Fibroblast of gingiva (primary cell): ENCODE measurements around the gene GAREM1.
A peak's percentile ranks its signal among the peaks of the same experiment; 100 is the strongest.
"Not testable (repeated sequence)": the region's sequence is repeated elsewhere in the genome, so short reads cannot be mapped to it uniquely, and the experiment has no call there.

ENCODE experiments used
- DNase-seq: peaks from one replicate; pipeline ENCODE4 v3.0.0-alpha.2; 2011; ENCODE audit warnings: low read depth

The GAREM1 gene

DNA sequence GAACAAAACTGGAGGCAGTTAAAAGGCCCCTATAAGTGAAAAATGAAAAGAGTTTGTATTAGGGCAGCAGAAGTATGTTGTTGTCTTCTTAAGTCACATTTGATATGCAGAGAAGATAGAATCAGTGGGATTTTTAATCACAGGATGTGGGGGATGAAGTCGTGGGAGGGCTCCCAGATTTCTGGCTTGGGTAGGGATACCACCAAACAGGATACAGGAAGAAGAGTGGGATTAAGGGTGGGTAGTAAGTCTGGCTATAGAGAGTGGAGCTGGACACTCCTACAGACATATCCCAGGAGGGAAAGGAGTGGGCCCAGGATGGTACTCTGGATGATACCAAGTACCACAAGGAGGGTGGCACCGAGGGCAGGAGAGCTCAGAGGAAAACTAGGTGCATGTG lies 99.3 kb downstream of the GAREM1 start:
- no peak for DNase-seq

- DNase-seq = no peak
Measured at GRCh38 chr18:32368991-32369390, 101.7 kb downstream of the GAREM1 start.

- no peak for DNase-seq
Measured at GRCh38 chr18:32368170-32368569, 102.5 kb downstream of the GAREM1 start.

DNA sequence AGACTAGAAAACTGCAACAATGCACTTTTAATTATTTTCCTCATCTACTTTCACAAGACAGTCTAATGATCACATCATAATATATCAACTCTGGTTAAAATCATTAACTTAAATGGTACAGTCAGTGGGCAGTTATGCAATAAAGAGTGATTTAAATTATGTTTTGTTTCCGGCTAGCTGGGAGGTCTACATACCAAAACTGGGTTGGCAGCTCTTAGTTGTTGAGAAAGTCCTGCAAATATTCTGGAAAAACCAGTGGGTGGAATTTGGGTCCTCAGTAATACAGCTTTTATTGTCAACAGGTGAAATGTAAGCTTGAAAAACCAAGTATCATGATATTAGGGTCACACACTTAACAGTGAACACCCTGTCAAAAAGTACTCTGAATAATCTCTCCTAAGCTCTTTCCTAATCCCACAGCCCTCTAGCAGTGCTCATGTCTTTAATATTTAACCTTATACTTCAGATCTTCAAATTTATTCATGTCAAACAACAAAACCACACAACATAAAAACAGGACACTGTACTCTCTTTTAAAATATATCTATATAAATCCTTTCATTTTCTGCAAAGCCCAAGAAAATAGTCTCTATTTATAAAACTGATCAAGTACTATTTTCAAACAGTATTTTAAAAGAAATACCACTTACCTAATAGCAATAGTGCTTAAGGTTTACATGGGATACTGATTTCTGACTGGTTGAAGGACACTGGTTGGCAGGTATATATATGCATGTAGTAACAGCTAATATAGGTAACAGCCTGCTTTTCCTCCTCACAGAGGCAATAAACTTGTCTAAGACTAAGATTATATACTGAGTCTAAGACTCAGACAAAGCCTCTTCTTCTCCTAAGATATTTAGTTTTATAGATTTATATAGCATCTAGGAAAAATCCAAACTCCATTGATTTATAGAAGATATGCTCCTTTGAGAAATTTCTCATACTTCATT lies 103.8 kb downstream of the GAREM1 start:
- peak; percentile 77 for DNase-seq

DNA sequence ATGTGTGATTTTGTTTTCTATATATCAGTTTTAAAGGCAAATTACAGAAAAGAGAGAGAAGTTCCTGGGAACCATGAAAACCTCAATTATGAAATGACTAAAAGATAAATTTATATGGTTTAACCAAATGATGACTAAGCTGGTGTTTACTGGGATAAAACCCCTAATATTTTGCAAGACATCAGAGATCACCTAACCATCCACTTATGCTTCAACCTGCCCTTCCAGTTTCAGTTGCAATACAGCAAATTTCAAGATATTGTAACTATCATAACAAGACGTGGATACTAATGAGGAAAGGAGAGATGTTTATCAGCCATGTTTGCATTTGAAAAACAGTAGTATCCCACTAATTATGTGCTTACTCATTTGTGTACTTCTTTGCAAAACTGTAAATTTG lies 108.2 kb downstream of the GAREM1 start:
- DNase-seq = no peak

GRCh38 chr18:32360682-32361345 lies 109.9 kb downstream of the GAREM1 start:
- no peak for DNase-seq

GRCh38 chr18:32358529-32358928 lies 112.2 kb downstream of the GAREM1 start:
- DNase-seq = no peak

- DNase-seq = no peak
Measured at GRCh38 chr18:32358075-32358474, 112.6 kb downstream of the GAREM1 start.

DNA sequence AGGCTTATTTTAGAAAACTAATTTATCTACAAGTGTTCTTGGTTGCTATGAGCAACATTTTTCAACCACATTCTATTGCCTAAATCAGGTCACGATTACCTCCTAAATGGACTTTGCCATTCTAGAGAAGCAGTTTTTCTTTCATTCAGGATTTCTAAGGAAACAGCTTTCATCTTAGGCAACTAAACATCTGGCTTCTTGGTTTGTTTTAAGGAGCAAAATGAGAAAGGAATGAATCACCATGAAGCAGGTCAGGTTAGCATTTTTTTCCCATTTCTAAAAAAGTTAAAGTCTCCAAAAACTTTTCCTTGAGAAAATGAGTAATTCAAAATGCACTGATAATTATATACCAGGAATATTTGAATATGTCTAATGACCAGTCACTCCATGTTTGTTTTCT lies 114.8 kb downstream of the GAREM1 start:
- DNase-seq = peak; percentile 65

- DNase-seq = no peak
Measured at GRCh38 chr18:32354518-32354917, 116.2 kb downstream of the GAREM1 start.

GRCh38 chr18:32353257-32353656 lies 117.4 kb downstream of the GAREM1 start:
- DNase-seq = no peak

DNA sequence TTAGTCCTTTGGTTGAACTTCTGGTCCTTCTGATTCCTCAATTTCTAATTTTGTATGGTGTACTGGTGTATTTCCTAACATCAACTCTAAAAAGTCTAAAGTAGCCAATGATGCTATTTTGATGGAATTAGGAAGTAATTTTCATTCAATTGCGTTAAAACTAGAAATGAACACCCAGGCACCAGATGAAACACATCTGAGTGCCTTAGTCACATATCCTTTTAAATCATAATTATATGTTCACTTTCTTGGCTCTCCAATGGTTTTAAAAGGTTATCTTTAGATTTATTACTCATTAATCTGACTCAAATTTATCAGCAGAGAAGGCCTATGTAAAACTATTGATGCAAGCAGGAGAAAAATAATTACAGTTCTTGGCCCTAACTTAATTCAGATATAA lies 119.7 kb downstream of the GAREM1 start:
- DNase-seq = peak; percentile 47

DNA sequence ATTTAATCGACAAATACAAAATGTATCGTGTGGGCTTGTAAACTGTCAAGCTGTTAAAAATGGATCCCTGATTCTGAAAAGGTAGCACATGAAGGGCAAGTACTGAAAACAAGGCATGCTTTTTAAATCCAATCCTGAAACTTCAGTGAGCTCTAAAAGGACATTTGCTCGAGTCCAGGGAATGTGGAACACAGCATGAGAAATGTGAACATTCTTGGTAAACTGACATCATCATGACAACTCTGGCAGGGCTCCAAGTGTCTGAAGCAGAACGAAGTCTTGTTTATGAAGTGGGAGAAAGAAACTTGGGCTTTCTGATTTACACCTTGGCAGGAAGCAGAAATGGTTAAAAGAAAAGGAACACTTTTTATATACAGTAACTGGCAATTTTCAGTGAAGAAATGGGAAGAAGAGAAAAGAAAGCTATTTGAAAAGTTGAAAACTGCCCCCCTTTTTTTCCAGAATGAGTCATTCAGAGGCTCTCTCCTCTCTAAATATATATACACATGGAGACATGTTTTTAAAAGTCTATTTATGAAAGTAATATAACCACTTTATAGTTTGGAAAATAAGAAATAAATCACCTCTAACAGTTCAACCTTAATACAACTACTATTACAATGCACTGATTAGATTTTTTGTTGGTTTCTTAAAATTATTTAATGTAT lies 120.8 kb downstream of the GAREM1 start:
- DNase-seq = peak; percentile 91

DNA sequence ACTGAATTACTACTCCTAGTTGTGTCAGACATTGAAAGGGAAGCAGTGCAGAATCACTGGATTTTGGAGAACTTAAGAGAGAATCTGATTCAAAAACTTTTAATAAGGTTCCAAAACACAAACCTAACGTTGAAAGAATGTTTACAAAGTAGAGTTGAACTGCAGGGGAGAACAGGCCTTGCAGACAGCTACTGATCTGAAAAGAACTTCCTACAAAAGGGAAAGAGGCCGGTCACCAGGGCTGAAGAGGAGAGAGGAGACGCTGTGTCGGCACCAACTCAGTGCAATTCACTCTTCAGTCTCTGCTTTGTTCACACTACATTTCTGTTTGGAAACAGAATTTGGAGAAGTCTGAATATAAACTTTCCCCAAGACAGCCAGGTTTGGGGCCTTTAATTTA lies 124.0 kb downstream of the GAREM1 start:
- no peak for DNase-seq

DNA sequence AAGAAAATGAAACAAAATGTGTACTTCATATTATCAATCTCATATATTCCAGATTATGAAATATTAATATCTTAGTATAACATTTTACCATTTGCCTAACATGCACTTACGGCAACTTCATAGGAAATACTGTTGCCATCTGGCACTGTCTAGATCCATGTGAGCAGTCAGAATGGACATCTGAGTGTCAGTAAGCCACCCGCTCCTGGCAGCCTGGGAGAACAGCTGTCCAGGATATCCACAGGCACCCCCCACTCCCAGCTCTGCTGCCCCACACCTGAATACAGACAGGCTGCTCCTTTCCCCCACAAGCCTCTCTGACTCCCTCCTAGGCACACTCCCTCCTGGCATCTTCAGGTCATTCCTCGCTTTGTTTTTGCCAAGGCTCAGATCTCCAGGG lies 127.0 kb downstream of the GAREM1 start:
- DNase-seq = no peak

DNA sequence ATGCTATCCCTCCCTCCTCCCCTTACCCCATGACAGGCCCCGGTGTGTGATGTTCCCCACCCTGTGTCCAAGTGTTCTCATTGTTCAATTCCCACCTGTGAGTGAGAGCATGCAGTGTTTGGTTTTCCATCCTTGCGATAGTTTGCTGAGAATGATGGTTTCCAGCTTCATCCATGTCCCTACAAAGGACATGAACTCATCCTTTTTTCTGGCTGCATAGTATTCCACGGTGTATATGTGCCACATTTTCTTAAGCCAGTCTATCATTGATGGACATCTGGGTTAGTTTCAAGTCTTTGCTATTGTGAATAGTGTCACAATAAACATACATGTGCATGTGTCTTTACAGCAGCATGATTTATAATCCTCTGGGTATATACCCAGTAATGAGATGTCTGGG lies 129.6 kb downstream of the GAREM1 start:
- DNase-seq = not testable (repeated sequence)

DNA sequence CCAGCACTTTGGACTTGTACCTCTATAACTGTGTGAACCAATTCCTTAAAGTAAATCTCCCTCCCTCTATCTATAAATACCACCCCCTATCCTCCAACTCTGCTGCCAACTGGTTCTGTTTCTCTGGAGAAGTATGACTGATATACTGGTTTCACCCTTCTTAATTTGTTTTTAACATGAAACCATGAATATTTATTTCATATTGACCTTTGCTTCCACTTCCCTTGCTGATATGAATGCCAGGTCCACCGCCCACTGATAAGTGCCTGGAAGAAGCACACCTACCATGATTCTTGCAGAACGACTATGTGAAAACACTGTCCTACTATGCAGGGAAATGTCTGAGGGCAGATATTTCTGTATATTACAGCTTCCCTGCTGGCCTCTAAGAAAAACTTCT lies 131.6 kb downstream of the GAREM1 start:
- no peak for DNase-seq

DNA sequence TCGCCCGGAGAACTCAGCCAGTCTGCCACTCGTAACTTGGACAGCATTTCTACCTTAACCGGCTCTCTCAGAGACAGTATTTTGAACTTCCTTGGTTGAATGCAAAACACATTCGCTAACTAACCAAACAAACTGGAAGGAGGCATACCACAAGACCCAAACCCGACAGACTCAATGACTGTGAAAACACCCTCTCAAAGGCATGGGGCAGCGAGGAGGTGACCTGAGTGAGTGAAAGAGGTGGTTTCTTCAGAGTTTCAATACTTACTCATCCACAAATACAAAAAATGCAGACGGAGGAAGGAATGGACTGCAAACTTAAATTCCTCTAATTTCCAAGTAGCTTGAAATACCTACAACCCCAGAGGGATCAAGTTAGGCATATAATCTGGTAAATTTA lies 132.9 kb downstream of the GAREM1 start:
- DNase-seq = no peak

- DNase-seq = no peak
Measured at GRCh38 chr18:32337347-32337746, 133.3 kb downstream of the GAREM1 start.

- DNase-seq = no peak
Measured at GRCh38 chr18:32335228-32335627, 135.5 kb downstream of the GAREM1 start.

DNA sequence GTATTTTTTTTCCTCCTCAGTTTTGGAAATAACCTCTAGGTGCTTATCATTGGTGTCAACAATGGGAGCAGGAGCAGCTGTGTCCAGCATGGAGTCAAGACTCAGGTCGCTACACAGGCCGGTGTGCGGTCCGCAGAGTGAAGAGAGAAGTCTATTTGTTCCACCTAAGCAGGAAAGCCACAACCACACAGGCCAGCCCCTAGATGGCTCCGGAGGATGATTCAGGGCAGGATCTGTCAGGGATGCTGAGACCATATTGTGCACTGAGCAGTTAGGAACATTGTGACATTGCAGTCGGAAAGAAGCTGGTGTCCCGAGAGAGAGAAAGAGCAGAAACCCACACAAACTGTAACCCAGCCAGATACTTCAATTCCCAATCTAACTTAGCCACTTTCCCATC lies 136.9 kb downstream of the GAREM1 start:
- DNase-seq = no peak

DNA sequence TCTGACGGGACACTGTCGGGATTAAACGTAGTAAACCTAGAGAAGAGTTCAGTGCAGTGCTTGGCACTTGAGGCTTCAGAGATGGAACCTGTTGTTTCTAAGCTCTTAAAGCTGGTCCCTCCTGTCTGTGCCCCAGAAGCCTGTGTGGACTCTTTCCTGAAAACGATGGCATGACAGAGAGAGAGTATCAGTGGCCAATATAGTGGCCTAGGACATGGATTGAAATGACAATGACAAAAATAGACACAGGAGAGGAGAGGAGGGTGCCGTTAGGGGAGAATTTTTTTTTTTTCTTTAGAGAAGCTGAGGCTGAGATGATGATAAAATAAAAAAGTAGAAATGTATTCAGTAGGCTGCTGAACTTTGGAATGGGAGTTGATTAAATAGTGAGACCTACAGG lies 138.0 kb downstream of the GAREM1 start:
- no peak for DNase-seq

DNA sequence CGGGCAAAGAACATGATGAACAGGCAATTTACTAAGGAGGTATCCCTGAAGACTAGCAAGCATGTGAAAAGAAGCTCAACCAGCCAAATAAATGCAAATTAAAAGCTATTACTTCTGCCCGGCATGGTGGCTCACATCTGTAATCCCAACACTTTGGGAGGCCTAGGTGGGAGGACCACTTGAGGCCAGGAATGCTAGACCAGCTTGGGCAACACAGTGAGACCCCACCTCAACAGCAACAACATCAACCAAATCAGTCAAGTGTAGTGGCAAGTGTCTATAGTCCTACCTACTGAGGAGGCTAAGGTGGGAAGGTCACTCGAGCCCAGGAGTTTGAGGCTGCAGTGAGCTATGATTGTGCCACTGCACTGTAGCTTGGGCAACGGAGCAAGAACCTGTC lies 141.7 kb downstream of the GAREM1 start:
- DNase-seq = no peak
